GM12872 (cell line): ENCODE measurements around the gene CNDP1.

Experiments used
- CTCF ChIP-seq: IDR thresholded peaks from 3 replicates; pipeline ENCODE4 v1.5.1; 2011; ENCODE audit warnings: low read depth, mild to moderate bottlenecking, low read length, moderate library complexity; ENCODE audit not compliant: insufficient read depth

The CNDP1 gene

DNA sequence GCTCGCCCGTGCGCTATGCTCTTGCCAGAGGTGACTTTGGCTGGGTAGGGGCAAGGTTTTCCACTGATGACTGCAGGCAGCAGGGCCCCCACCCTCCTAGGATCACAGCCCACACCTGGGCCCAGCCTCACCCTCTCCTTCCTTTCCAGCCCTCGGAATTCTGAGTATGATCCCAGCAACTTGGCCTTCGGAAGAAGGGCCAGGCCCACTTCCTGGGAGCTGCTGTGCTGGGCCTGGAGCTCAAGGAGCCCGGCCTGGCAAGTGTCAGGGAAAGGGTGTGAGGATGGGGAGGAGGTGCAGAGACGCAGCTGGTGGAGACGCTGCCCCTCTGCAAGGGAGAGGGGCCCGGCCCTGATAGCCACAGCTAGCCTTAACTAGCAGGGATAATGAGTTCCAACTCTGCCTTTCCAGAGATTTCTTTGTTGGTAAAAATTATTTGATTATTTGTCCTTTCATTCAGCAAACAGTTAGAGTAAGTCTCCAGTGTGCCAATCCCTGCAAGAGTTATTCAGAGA is 1.7 kb upstream of the CNDP1 start:
- no peak for TF ChIP-seq CTCF

DNA sequence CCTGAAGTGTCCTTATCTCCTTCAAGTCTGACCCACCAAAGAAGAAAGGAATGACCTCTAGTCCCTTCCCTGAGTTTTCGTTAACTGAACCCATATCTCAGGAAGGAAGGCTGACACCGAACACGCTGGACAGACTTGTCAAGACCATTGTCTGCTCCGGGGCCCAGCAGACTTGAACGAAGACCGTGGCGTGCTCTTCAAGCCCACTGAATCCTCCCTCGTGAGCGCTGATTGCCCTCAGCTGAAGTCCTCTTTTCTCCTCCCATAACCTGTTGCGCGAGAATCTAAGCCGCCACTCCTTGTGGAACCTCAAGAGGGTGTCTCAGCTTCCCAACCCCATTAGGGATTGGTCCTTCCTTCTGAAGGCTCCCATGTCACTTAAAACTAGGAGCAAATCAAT is 634 bp upstream of the CNDP1 start:
- TF ChIP-seq CTCF, result no peak

DNA sequence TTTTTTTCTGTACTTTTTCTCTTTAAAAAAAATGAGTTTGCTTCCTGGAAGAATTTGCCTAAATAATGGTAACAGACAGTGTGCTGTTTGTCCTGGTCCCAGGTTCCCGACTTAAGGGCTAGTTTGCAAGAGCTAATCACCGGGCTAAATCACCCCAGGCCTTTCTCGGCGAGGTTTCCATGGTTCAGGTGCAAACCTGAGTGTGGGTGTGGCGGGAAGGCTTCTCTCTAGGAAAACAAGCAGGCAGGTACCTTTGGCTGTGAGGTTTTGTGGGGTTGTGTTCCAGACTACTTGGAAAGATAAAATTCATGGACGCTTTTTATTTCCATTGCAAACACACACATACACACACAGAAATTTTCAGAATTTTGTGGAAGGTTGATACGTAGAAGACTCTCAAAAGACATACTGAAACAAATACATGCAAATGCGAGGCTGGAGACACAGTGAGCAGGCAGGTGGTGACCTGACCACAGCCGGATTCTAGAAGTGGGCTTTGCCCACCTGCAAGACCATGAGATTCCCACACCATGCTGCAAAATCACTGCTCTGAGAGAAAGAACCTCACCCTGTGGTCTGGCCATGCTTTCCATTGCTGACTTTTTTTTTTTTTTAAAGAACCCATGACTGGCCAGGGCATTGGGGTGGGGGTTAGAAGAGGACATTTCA is 815 bp downstream of the CNDP1 start:
- TF ChIP-seq CTCF, result no peak

DNA sequence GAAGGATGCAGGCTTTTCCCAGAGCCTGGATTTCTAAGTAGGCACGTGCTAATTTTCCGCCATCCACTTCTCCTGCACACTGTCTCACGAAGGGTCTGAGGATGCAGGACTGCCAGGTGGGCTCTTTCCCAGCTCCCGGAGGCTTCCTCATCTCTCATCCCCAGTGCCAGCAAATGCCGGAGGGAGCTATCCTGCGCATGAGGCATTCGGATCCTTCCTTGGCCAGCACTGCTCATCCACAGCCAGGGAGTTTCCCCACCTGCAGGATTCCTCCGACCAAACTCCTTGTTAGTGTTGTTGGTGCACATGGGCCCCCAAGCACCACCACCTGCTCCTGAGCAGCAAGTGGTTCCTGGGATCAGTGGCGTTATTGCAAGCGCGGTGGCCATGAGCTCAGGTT is 5.0 kb downstream of the CNDP1 start:
- TF ChIP-seq CTCF, result no peak

- no peak for TF ChIP-seq CTCF
Observed at GRCh38 chr18:74540652-74541421, 6.5 kb downstream of the CNDP1 start.

- TF ChIP-seq CTCF, result no peak
Observed at GRCh38 chr18:74541703-74542555, 7.6 kb downstream of the CNDP1 start.

- TF ChIP-seq CTCF, result no peak
Observed at GRCh38 chr18:74544898-74545297, 10.6 kb downstream of the CNDP1 start.
